BLaER1 (cell line): Measurements from ENCODE around the gene NPIPB9.
"Not testable (repeated sequence)": the region's sequence is repeated elsewhere in the genome, so short reads cannot be mapped to it uniquely, and the experiment has no call there.

Source experiments
- H3K27ac ChIP-seq: shearing (Covaris generic); formaldehyde crosslinking; 2 replicates; pipeline ENCODE4 v1.8.1; 2022
- H3K27me3 ChIP-seq: shearing (Covaris generic); formaldehyde crosslinking; 2 replicates; pipeline ENCODE4 v1.8.1; 2022
- H3K36me3 ChIP-seq: shearing (Covaris generic); formaldehyde crosslinking; 2 replicates; pipeline ENCODE4 v1.8.1; 2022
- H3K4me1 ChIP-seq: shearing (Covaris generic); formaldehyde crosslinking; 2 replicates; pipeline ENCODE4 v1.8.1; 2022
- H3K4me2 ChIP-seq: shearing (Covaris generic); formaldehyde crosslinking; 2 replicates; pipeline ENCODE4 v1.8.1; 2022
- H3K4me3 ChIP-seq: shearing (Covaris generic); formaldehyde crosslinking; 2 replicates; pipeline ENCODE4 v1.8.1; 2022
- H3K9ac ChIP-seq: shearing (Covaris generic); formaldehyde crosslinking; 2 replicates; pipeline ENCODE4 v1.8.1; 2022
- H3K9me3 ChIP-seq: shearing (Covaris generic); formaldehyde crosslinking; 2 replicates; pipeline ENCODE4 v1.8.1; 2022
- H4K20me1 ChIP-seq: shearing (Covaris generic); formaldehyde crosslinking; 2 replicates; pipeline ENCODE4 v1.8.1; 2022
- Cebpa-rat ChIP-seq: shearing (Covaris generic); IDR thresholded peaks from 2 replicates; pipeline ENCODE4 v1.8.1; 2022

Gene NPIPB9

DNA sequence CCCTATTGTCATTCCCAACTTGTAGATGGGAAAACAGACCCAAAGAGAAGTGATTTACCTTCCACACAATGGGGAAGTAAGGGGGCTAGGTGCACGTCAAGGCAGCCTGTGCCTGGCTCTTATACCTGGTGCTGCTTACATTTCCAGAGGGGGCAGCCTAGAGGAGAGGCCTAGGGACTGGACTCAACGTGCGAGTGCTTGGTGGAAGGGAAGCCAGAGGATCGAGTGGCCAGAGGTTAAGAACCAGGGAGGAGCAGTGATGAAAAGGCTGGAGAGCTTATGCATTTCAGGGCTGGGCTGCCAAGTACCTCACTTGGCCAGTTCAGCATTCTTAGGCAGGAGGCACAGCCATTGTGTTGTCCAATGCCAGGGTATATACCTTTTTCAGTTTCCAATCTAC is 30.8 kb downstream of the NPIPB9 start:
- not testable (repeated sequence) for H3K9ac ChIP-seq, H3K9me3 ChIP-seq, H3K27me3 ChIP-seq, H4K20me1 ChIP-seq, H3K36me3 ChIP-seq, H3K27ac ChIP-seq, H3K4me3 ChIP-seq, H3K4me1 ChIP-seq, H3K4me2 ChIP-seq

DNA sequence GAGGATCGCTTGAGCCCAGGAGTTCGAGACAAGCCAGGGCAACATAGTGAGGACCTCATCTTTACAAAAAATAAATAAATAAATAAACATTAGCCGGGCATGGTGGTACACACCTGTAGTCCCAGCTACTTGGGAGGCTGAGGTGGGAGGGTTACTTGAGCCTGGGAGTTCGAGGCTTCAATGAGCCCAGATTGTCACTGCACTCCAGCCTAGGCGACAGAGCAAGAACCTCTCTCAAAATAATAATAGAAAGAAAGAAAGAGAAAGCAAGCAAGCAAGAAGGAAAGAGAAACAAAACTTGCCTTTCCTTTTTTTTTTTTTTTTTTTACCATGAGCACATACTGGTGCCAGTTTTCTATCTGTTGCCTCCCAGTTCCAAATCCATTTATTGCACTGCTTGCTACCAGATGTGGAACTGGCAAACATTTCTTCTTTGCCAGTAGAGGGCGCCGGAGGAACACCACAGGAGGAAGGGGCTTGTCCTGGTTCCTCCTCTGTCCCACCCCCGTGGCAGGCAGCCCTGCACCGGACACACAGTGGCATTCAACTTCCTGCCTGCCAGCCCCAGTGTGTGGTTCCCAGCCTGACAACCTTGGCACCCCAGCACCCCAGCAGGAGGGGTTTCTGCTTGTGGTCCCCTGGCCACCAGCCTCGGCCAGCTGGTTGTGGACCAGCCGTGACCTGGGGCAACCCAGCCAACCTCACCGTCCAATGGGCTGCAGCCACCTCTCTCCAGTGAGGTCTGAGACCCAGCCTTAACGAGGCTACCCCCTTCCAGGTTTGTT is 50.8 kb downstream of the NPIPB9 start:
- H3K4me2 ChIP-seq, H3K9me3 ChIP-seq, H3K4me3 ChIP-seq, H3K9ac ChIP-seq, H3K4me1 ChIP-seq, H3K27me3 ChIP-seq, H3K27ac ChIP-seq, H4K20me1 ChIP-seq, H3K36me3 ChIP-seq: not testable (repeated sequence)

DNA sequence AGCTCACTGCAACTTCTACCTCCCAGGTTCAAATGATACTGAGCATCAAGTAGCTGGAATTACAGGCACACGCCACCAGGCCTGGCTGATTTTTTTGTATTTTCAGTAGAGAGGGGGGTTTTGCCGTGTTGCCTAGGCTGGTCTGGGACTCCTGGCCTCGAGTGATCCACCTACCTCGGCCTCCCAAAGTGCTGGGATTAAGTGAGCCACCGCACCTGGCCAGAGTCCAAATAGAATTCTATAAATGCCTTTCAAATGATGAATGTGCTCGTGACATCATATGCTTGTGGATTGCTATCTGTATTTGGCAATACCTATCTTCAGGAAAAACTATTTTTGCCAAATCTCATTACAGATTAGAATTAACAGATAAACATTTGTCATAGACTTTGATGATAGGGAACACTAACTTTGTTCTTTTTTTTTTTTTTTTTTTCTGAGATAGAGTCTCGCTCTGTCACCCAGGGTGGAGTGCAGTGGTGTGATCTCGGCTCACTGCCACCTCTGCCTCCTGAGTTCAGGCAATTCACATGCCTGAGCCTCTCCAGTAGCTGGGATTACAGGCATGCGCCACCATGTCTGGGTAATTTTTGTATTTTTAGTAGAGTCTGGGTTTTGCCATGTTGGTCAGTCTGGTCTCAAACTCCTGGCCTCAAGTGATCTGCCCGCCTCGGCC is 56.0 kb downstream of the NPIPB9 start:
- H3K9ac ChIP-seq, H3K36me3 ChIP-seq, H3K4me1 ChIP-seq, H3K4me2 ChIP-seq, H3K4me3 ChIP-seq, H3K27me3 ChIP-seq, H4K20me1 ChIP-seq, H3K9me3 ChIP-seq, H3K27ac ChIP-seq: not testable (repeated sequence)

DNA sequence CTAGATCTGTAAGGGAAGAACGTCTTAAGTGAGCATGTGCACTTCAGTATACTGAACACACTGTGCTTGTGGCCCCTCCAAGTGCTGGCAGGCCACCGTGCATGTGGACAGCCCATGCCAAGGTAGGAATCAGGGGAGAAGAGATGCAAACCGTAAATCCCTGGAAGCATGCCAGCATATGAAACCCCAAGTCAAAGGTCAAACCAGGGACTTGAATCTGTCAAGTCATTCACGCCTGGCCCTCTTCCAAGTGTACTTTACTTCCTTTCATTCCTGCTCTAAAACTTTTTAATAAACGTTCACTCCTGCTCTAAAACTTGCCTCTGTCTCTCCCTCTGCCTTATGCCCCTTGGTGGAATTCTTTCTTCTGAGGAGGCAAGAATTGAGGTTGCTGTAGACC is 68.4 kb downstream of the NPIPB9 start:
- Histone ChIP-seq H3K36me3 (peaks cover 19% of the 10 kb centered on the region), H3K4me3 (no peak overlapping the region)

DNA sequence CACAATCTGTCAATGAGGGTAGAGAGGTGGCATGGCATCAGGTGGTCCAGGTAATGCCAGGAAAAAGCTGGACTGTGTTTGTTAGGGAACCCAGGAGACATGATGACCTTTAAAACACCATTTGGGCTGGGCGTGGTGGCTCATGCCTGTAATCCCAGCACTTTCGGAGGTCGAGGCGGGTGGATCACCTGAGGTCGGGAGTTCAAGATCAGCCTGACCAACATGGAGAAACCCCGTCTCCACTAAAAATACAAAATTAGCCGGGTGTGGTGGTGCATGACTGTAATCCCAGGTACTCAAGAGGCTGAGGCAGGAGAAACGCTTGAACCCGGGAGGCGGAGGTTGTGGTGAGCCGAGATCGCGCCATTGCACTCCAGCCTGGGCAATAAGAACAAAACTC is 69.0 kb downstream of the NPIPB9 start:
- H3K9ac ChIP-seq, H3K4me2 ChIP-seq, H3K27ac ChIP-seq, H3K9me3 ChIP-seq, H3K4me3 ChIP-seq, H3K27me3 ChIP-seq: not testable (repeated sequence)
- peaks cover 18% of the 10 kb centered on the region for H3K4me1 ChIP-seq
- peaks cover 13% of the 10 kb centered on the region for H4K20me1 ChIP-seq
- peaks cover 24% of the 10 kb centered on the region for H3K36me3 ChIP-seq

More for the DNA sequence above, 68.4 kb downstream of the NPIPB9 start:
- TF ChIP-seq Cebpa-rat = no peak
- Histone ChIP-seq H4K20me1 (peaks cover 8% of the 10 kb centered on the region), H3K9me3 (no peaks in the 10 kb centered on the region), H3K4me1 (peaks cover 12% of the 10 kb centered on the region), H3K27ac (no peak overlapping the region), H3K4me2 (no peak overlapping the region), H3K9ac (no peak overlapping the region), H3K27me3 (no peaks in the 10 kb centered on the region)

DNA sequence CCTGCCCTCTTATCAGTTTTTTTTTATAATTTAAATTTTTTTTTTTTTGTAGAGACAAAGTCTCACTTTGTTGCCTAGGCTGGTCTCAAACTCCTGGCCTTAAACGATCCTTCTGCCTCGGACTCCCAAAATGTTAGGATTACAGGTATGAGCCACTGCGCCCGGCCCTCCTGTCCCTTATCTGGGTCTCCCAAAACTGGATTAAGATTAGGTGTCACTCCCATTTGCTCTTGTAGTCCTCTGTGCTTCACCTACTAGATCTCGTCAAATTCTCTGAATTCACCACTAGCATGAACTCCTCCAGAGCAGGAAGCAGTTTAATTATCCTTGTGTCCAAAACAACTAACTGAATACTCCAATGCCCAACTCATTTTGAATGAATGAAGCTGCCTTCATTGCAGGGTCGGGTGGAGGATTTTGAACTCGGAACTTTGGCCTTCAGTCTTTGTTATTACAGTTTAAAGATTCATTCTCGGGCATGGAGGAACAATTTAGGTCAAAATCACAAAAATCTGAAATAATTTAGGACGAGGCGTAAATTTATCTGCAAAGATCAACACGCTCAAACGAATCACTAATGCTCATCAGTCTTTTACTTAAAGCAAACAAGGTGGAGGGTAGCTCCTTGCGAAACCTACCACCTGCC is 70.4 kb downstream of the NPIPB9 start:
- H3K4me2 ChIP-seq = peak overlapping the region; percentile 93
- no peaks in the 10 kb centered on the region for H3K27me3 ChIP-seq

More for the DNA sequence above, 70.4 kb downstream of the NPIPB9 start:
- H3K4me3 ChIP-seq = peak overlapping the region; percentile 100
- H3K9ac ChIP-seq = peak overlapping the region; percentile 100
- peaks cover 25% of the 10 kb centered on the region for H3K4me1 ChIP-seq
- peaks cover 28% of the 10 kb centered on the region for H4K20me1 ChIP-seq
- peak overlapping the region; percentile 100 for H3K27ac ChIP-seq
- H3K36me3 ChIP-seq = peaks cover 39% of the 10 kb centered on the region
- TF ChIP-seq Cebpa-rat = no peak
- no peaks in the 10 kb centered on the region for H3K9me3 ChIP-seq
